SIG-M5 (cell line): ENCODE measurements around the gene RALGAPA2.

Experiments
- DNase-seq: peaks from one replicate; lab custom pipeline; 2025; lab: John Stamatoyannopoulos, UW

RALGAPA2 gene

DNA sequence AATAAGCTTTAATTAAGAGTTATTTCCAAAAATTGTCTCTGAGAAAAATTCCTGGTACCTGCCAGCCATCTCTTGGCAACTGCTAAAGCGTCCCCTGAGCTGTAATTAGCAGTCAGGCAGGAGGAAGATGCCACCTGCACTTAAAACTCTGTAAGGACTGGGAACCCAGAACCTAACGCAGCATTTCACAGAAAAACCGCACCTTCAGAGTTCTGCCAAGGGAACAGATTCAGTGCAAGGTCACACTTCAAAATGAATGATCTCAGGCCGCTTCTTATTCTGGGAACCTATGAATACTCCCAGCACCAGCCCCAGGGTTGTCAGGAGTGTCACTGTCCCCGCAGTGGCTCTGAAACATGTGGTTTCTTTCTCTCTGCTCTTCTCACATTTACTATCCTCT is 307.8 kb downstream of the RALGAPA2 start:
- no peak for DNase-seq

DNA sequence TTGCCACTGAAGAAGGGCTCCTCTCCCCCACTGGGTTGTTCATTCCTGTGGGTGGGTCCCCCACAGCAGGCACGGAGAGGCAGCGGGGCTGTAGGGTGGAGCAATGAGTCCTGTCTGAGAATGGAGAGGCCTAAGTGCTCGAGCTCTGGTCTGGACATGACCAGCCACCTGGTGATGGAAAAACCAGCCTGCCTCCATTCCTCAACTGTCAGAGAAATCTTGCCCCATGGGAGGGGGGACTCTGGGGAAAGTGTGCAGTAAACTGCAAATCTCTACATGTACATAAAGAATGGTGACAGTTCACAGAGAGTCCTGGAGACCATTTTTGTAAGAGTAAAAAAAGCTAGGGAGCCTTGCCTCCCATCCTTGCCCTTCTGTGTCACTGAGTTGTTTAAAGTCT is 310.5 kb downstream of the RALGAPA2 start:
- no peak for DNase-seq

DNA sequence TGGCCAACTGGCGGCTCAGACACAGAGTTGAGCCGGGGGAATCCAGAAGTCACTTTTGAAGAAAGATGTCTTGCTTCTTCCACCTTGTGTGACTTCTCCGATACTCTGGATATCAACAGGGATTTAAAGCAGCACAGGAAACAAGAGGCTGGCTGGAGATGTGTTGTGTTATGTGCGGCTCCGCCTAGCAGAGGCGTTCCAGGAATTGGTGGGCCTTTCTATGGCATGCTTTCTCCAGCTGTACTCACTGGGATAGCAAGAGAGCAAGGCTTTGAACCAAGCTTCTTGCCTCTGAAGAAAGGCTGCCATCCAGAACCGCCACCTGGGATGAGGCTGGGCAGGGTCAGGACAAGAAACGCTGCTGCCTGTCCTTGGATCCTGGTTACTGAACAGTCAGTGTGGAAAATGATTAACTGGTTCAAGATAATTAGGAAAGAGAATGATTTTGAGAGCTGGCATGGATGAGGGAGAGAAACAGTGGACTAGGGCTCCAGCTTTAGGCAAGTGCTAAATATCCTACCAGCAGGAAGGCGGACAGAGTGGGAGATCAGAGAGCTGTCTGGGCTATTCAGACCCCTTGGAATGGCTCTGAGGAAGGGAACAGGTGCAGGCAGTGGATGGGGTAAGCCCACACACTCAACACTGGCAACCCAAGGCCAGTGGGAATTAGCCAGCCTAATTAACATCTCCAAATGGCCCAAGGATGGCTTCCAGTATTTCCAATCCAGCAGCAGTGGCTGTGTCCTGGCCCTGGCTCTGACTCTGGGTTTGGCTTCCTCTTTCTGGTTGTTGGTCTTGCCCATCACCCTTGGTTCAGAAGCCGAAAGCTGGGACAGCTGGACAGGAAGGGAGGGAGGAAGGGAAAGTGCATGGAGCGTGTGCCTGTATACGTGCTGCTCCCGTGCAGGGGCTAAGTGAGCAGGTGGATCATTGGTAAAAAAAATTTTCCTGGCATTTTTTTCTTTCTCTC is 312.6 kb downstream of the RALGAPA2 start:
- DNase-seq: no peak

DNA sequence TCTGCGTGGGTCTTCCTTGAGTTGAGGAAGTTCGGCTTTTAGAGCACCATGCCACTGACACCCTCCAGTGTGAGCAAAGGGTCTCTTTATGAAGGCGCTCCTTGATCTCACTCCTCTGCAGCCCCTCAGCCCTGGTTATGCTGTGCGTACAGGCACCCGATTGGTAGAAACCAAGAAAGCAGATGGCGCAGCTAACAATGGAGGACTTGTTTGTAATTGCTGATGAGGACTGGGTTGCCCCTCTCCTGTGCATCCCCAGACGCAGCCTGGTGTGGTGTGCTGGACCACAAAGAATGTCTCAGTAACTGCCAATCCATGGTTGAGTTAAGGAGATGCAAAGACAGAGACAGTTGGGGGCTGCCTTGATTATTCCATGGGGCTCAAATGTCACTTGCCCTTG is 314.3 kb downstream of the RALGAPA2 start:
- DNase-seq: no peak

DNA sequence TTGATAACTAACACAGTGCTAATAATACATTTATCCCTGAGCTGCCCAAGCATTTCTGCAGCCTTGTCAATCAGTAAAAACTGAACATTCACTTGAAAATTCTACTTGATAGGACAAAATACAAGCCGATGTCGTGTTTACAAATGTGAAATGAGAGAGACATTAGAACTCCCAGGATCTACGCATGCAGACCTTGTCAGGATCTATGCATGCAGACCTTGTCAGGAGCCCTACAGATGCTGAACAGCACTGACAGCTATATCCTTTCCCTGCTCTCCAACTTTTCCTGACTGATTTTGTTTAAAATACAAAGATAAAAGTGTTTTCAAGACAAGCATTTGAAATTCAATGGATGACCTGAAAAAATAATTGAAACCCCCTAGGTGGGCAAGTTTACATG is 315.6 kb downstream of the RALGAPA2 start:
- no peak for DNase-seq

DNA sequence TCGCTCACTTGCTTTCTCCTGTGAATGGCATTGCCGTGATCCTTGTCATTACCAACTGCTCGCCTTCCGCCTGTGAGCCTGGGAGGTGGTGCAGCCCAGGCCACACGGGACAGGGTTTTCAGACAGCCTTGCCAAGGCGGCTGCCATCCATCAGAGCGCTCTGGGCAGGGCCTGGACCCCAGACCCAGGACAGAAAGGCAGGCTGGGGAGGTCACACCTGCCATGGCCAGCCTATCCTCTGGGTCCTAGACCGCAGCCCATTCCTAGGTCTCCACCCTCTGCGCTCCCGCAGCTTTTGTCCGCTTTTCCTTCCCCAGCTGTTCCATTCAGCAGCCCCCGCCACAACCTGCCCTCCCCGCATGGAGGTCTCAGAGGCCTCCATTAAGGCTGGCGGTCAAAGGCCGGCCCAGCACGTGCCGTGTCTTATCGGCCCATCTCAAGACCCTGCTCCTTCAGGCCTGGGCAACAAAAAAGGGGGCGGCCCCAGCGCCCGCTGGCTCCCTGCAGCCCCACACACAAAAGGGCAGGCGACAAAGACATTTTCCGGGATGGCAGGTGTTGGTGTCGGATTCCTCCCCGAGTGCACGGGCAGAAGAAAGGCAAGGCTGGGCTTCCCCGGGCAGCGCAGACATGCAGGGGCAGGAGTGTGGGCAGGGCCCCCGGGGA is 316.4 kb downstream of the RALGAPA2 start:
- DNase-seq: no peak

DNA sequence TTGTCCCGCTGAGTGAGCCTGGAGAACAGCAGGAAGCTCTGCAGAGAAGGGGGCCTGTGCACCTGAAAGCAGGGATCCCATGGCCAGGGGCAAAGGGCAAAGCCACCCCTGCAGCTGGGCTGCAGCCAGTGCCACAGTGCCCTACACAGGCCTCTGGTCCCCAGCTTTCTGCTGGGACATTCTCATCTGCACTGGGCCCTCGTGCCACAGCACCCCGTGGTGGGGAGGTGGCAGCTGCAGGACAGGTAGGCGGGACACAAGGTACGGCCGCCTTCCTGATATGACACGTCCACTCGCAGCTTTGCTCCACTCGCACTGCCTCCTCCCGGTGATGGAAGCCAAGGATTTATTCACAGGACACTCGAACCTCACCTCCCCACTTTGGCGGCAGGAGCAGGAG is 317.4 kb downstream of the RALGAPA2 start:
- DNase-seq: no peak

DNA sequence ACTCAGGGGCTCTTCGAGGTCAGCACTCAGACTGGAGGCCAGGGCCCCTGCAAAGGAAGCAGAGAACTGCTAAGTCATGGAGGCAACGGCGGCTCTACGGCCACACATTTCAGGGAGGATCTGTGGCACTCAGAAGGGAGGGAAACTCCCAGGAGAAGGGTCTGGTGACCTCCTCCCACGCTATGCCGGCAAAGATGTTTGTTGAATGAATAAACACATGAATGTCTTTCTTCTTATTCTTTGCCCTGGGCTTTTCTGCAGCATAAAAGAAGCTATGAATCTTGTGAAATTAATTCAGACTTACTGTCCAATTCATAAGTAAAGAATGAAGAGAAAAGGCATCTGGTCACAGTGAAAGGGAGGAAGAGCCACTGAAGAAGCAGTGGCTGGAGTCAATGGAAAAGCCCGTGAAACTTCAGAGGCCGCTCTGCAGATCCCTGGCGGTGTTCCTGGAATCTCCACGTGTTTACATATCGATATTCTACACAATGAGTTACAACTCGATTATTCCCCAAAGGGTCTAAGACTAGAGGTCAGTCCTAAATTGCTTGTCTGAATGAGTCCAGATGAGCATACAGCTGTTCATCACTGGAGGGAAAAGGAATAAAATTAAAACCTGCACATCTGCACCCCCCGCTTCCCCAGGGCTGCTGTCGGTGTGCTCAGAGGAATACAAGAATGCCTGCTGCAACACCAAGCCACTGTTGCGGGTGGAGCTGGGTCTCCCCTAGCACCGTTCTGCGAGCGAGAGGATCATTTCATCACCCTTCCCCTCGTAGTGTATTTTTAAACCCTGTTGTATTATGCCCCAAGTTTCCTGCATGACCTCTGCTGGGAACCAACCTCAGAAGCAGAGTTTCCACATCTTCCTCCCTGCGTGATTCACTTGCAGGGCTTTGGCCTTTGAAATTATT is 319.0 kb downstream of the RALGAPA2 start:
- DNase-seq: peak; percentile 60

DNA sequence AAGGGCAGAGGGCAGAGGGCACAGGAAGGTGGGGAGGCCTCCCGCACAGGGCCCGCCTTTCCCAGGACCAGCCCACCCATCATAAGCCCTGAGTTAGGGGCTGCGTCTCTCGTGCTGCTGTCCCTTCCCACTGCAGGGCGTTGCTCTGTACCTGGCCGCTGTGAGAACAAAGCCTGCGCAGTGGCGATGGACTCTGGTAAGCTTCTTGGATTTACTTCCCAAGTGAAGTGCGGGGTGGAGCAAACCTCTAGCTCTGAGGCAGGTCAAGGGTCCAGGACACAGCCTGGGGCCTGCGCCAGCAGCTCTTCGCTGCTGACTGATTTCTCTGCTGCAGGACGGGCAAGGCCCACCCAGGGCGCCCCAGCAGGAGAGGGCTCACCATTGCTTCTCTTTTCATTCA is 320.7 kb downstream of the RALGAPA2 start:
- no peak for DNase-seq

DNA sequence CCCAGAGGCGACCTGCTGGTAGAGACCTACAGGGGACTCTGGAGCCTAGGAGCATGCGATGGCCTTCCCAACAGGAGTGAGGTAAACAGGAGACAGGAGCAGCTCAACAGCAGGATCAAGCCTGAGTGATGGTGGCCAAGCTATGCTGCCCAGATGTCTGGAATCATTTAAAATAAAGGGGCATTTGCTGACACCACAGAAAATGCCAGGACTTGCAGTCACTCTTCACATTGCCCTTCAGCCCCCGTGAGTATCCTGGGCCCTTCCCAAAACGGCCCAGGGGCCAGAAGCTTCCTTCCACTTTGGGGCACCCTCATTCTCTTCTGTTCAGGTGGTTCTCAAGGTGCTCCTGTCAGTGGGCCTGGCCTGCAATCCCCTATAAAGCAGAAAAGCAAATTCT is 321.3 kb downstream of the RALGAPA2 start:
- DNase-seq: no peak

DNA sequence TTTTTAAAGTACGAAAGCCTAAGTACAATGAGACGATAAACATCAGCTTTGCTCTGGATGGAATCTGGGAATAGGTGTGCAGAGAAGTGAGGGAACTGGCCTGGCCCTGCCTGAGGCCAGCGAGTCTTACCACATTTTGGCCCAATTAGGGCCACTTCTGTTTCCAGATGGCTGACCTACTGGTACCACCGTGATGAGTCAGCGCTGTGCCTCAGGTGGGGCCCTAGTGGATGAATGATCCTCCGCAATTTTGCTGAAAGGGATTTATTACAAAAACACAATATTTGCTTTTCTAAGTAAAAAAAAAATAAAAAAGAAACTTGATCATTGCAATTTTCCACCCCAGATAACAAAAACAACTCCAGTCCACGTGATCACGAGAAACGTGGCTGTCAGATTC is 322.1 kb downstream of the RALGAPA2 start:
- no peak for DNase-seq

DNA sequence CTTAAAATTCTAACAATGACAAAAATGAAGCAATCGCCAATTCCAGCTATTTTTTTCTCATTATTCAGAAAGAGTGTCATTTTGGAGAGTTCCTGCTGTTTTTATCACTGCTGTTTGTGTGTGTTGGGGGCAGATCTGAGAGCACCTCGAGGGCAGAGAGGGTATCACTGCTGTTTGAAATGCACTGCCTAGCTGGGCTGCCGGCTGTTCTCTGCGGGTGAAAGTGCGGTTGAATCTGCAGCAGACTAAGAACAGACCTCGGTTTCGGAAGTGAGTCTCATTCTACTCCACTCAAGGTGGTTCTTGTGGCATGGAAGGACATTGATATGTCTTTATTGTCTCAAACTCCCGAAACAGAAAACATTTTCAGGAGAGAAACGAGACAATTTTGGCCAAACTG is 326.3 kb downstream of the RALGAPA2 start:
- DNase-seq: no peak

DNA sequence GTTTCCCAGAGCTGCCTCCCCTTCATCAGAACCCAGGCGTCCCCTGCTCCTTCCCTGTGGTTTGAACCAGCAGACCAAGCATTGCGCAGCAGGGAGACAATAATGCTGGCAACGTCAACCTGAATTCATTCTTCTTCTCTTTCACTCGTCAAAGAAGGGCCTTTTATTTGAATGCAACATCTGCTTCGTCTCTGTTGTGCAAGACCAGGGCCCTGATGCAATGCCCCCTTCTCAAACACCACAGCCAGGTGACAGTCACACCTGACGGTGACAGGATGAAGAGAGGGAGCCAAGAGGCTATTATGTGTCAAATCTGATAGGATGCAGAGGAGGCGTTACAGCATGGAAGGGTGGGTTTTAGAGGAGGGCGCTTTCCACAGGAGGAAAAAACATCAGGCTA is 336.6 kb downstream of the RALGAPA2 start:
- DNase-seq: no peak

DNA sequence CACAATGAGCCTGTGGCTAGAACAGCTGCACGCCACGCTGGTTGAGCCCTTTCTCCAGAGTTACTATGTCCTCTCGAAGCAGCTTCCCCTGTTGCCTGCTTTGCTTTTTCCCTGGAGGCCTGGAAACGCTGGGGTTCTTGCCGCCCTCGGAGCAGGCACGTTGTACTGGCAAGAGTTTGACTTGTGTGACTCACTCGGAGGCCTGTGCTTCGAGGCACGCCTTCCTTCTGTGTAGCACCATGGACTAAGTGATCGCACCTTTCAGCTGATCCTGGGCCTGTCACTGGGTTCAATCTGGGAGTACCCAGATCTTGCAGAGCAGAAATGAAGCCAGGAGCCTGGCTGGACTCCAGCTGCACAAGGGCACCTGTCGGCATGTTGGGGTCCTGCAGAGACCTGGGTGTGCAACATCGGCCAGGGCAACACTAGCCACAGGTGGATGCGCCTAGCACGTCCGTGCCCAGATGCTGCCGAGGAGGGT is 339.3 kb downstream of the RALGAPA2 start:
- no peak for DNase-seq

DNA sequence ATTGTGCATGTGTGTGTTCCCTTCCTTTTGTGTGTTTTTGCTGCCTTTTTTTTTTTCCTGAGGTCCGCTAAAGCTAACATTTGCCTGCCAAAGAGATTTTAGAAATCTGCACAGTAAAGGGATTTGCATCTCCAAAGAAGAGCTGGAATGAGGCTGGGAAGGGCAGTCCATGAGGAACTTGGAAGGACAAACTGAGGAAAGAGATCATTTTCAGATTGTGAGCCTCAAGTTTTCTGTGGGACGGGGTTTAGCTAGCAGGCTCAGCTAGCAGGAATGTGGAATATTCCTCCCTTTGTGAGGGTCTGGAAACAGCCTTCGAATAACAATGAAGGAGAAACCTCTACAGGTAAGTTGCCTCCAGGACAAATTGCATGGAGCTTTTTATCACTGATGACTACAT is 340.8 kb downstream of the RALGAPA2 start:
- DNase-seq: no peak

DNA sequence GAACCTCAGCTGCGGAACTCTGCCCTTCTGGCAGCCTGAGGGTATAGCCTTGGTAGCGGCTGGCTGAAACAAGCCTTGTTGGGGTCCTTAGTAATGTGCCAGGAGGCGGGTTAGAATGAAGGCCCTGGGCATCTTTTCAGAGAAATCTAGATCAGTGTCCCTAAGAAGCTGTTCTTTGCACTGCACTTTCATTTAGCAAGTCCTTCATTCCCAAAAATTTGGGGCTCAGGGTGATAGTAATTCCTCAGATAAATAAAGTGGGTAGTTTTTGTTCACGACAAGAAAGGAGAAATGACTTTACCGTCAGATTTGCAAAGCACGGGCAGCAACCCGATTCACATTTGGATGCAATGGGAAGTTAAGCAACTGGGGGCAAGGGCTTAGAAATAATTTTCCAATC is 341.4 kb downstream of the RALGAPA2 start:
- DNase-seq: no peak

DNA sequence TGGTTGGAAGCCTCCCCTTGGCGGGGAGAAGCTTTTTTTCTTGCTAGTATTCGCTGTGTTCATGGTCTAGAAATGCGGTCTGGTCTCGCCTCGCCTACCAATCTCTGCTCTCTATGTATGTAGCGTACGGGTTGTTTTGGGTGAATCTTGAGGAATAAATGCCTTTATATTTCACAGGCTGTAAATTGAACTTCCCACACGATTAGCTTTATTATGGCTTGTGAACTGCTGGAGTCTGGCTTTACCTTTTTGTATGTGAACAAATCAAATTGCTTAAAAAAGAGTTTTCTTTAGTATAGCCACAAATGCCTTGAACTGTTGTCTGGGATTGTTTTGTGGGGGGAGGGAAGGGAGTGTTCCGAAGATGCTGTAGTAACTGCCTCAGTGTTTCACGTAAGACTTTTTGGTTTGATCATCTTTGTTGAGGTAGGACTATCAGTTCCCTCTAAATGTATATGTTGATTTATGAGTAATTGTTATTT is 342.3 kb downstream of the RALGAPA2 start:
- DNase-seq: no peak

DNA sequence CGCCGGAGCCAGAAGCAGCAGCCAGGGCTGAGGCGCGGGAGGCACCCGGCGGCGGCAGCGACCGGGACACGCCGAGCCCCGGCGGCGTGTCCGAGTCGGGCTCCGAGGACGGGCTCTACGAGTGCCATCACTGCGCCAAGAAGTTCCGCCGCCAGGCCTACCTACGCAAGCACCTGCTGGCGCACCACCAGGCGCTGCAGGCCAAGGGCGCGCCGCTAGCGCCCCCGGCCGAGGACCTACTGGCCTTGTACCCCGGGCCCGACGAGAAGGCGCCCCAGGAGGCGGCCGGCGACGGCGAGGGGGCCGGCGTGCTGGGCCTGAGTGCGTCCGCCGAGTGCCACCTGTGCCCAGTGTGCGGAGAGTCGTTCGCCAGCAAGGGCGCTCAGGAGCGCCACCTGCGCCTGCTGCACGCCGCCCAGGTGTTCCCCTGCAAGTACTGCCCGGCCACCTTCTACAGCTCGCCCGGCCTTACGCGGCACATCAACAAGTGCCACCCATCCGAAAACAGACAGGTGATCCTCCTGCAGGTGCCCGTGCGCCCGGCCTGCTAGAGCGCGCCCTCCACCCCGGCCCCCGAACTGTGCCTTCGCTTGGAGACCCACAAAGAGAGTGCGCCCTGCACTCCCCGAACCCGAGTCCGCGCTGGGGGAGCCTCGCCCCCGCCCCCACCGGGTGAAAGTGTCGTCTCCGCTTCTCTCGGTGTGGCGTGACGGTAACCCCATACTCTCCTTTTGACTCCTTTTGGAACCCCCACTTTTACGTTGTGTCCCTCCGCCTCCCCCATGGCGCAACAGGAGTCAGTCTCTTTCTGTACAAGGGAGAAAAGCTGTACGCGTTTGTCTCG is 343.0 kb downstream of the RALGAPA2 start:
- DNase-seq: no peak

DNA sequence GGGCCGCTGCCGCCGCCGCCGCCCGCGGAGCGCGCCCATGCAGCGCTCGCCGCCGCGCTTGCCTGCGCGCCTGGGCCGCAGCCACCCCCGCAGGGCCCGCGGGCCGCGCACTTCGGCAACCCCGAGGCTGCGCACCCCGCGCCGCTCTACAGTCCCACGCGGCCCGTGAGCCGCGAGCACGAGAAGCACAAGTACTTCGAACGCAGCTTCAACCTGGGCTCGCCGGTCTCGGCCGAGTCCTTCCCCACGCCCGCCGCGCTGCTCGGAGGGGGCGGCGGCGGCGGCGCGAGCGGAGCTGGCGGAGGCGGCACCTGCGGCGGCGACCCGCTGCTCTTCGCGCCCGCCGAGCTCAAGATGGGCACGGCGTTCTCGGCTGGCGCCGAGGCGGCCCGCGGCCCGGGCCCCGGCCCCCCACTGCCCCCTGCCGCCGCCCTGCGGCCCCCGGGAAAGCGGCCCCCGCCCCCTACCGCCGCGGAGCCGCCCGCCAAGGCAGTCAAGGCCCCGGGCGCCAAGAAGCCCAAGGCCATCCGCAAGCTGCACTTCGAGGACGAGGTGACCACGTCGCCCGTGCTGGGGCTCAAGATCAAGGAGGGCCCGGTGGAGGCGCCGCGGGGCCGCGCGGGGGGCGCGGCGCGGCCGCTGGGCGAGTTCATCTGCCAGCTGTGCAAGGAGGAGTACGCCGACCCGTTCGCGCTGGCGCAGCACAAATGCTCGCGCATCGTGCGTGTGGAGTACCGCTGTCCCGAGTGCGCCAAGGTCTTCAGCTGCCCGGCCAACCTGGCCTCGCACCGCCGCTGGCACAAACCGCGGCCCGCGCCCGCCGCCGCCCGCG is 343.8 kb downstream of the RALGAPA2 start:
- DNase-seq: no peak
